IPS-NIHi7 (cell line): ENCODE results near the gene SLC39A12.
"Not testable (repeated sequence)": the region's sequence is repeated elsewhere in the genome, so short reads cannot be mapped to it uniquely, and the experiment has no call there.

Experiments used
- DNase-seq: peaks from one replicate; pipeline ENCODE4 v3.0.0; 2012; ENCODE audit warnings: mixed read lengths; ENCODE audit errors: extremely low spot score

Gene SLC39A12

GRCh38 chr10:17951868-17952371, at the start of gene SLC39A12:
TSS of gene SLC39A12 (plus strand) at chr10:17951918. CDS start at chr10:17953277, 1,359 bp downstream.
- DNase-seq = no peak

- DNase-seq = no peak
These were observed 47.2 kb upstream of the SLC39A12 start for GRCh38 chr10:17904564-17904963.

- DNase-seq = no peak
These were observed 46.2 kb upstream of the SLC39A12 start for GRCh38 chr10:17905491-17905890.

- no peak for DNase-seq
These were observed 45.7 kb upstream of the SLC39A12 start for GRCh38 chr10:17906002-17906401.

- DNase-seq = no peak
These were observed 44.1 kb upstream of the SLC39A12 start for GRCh38 chr10:17907641-17908040.

GRCh38 chr10:17910125-17910789, 41.5 kb upstream of the SLC39A12 start:
- DNase-seq = peak; percentile 51

GRCh38 chr10:17912754-17913153, 39.0 kb upstream of the SLC39A12 start:
- no peak for DNase-seq

- DNase-seq = no peak
These were observed 38.1 kb upstream of the SLC39A12 start for GRCh38 chr10:17913604-17914003.

- DNase-seq = no peak
These were observed 37.3 kb upstream of the SLC39A12 start for GRCh38 chr10:17914169-17915045.

GRCh38 chr10:17915181-17915580, 36.5 kb upstream of the SLC39A12 start:
- no peak for DNase-seq

GRCh38 chr10:17918187-17918903, 33.4 kb upstream of the SLC39A12 start:
- no peak for DNase-seq

- DNase-seq = no peak
These were observed 30.3 kb upstream of the SLC39A12 start for GRCh38 chr10:17921378-17921777.

GRCh38 chr10:17923728-17924127, 28.0 kb upstream of the SLC39A12 start:
- no peak for DNase-seq

- DNase-seq = no peak
These were observed 8.5 kb upstream of the SLC39A12 start for GRCh38 chr10:17943033-17943745.

GRCh38 chr10:17950269-17950668, 1.4 kb upstream of the SLC39A12 start:
- not testable (repeated sequence) for DNase-seq

GRCh38 chr10:17950726-17951125, 992 bp upstream of the SLC39A12 start:
- no peak for DNase-seq

GRCh38 chr10:17954372-17954771, 2.7 kb downstream of the SLC39A12 start:
- DNase-seq = not testable (repeated sequence)

GRCh38 chr10:17954861-17955260, 3.1 kb downstream of the SLC39A12 start:
- DNase-seq = no peak

- no peak for DNase-seq
These were observed 6.3 kb downstream of the SLC39A12 start for GRCh38 chr10:17958049-17958448.

GRCh38 chr10:17959870-17960269, 8.2 kb downstream of the SLC39A12 start:
- DNase-seq = no peak
